C4-2B (cell line): ENCODE measurements around the gene UBE4A.

Experiments
- CTCF ChIP-seq: fragments of 450-650 bp; conservative IDR thresholded peaks from 2 replicates; pipeline ENCODE4 v1.5.1; 2017; ENCODE audit warnings: mild to moderate bottlenecking
- ZFX ChIP-seq: fragments of 450-650 bp; IDR thresholded peaks from 2 replicates; pipeline ENCODE4 v1.6.1; 2017

GRCh38 chr11:118370774-118371173 is 11.4 kb downstream of the UBE4A start:
- no peak for TF ChIP-seq CTCF
- TF ChIP-seq ZFX, result no peak
